VCaP (cell line): Measurements from ENCODE around the gene TP53INP2.
"Not testable (repeated sequence)": the region's sequence is repeated elsewhere in the genome, so short reads cannot be mapped to it uniquely, and the experiment has no call there.

Source experiments
- H3K27ac ChIP-seq: fragments of 450-650 bp; 2 replicates; pipeline ENCODE4 v1.5.1; 2017
- TF ChIP-seq, protein P1 (sequence below): fragments of 450-650 bp; conservative IDR thresholded peaks from 2 replicates; pipeline ENCODE4 v1.5.1; 2017; ENCODE audit warnings: mild to moderate bottlenecking, moderate library complexity

Gene TP53INP2

DNA sequence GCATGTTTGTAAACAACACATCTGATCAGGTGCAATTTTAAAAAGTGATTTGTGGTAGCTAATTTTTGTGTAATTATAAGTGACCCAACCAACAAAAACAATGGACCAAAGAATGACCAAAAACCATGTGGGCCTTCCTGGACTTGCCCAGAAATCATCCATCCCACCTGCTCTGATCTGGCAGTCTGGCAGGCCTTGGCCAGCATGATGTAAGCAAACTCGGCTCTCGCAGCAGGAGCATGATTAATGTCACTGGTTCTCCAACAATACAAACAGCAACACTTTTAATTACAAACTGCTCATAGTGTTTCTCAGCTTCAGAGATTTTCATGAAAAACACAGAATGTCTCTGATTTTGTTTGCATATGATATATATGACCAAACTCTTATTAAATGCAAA, 16.1 kb downstream of the TP53INP2 start:
- H3K27ac ChIP-seq = no peak overlapping the region
- TF ChIP-seq, protein P1, sequence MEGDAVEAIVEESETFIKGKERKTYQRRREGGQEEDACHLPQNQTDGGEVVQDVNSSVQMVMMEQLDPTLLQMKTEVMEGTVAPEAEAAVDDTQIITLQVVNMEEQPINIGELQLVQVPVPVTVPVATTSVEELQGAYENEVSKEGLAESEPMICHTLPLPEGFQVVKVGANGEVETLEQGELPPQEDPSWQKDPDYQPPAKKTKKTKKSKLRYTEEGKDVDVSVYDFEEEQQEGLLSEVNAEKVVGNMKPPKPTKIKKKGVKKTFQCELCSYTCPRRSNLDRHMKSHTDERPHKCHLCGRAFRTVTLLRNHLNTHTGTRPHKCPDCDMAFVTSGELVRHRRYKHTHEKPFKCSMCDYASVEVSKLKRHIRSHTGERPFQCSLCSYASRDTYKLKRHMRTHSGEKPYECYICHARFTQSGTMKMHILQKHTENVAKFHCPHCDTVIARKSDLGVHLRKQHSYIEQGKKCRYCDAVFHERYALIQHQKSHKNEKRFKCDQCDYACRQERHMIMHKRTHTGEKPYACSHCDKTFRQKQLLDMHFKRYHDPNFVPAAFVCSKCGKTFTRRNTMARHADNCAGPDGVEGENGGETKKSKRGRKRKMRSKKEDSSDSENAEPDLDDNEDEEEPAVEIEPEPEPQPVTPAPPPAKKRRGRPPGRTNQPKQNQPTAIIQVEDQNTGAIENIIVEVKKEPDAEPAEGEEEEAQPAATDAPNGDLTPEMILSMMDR = no peak

DNA sequence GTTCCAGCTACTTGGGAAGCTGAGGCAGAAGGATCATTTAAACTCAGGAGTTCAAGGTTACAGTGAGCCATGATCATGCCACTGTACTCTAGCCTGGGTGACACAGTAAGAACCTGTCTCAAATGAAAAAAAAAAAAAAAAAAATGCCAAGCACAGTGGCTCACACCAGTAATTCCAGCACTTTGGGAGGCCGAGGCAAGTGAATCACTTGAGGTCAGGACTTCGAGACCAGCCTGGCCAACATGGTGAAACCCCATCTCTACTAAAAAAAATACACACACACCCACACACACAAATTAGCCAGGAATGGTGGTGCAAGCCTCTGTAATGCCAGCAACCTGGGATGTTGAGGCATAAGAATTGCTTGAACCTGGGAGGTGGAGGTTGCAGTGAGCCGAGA, 18.4 kb downstream of the TP53INP2 start:
- H3K27ac ChIP-seq = not testable (repeated sequence)

DNA sequence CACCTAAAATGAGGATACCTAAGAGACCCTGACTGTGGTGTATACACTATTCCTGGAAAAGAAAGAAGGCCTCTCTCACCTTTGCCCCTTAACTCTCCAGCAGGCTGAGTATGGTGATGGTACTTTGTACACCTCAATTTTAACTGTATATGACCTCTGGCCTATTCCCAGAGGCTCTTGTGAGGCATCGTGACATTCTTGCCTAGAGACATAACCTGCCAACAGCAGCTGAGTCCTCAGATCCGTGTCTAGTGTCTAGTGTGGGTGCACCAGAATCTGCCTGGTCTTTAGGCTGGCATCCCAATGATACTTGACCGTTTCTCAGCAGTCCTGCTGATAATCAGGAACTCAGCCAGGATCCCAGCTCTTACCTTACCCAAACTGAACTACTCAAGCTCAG, 20.0 kb downstream of the TP53INP2 start:
- no peak overlapping the region for H3K27ac ChIP-seq
- TF ChIP-seq, protein P1 = no peak

DNA sequence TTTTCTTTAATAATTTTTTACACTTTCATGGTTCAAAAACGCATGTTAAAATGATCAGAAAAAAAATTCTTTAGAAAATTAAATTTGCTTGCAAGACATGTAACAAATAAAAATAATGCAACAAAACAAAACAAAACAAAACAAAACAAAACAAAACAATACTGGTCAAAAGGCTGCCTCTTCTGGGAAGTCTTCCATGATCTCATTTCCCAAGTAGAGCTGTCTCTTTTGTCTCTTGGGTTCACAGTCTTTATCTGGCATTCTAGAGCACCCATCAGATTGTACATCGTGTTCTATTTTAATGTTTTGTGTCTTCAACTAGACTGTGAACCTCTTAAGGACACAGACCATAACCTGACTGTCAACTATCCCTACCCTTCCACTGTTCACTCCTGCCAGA, 25.3 kb downstream of the TP53INP2 start:
- H3K27ac ChIP-seq = no peak overlapping the region
- TF ChIP-seq, protein P1 = no peak

DNA sequence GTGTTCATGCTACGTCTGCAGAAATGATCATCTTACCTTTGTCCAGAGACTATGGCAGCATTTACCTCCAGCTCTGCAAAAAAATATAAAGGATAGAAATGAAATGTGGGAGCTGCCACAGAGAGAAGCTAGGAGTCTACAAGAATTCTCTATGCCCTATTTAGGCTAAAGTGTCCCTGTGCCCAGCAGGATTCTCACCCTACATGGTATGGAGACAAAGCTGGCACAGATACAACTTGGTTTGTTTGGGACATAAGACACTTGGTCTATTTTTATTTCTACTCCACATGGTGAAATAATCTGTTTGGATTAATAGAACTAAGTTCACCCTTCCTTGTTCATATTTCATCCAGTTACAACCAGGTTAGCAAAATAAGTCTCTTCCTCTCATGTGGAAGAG, 28.4 kb downstream of the TP53INP2 start:
- no peak overlapping the region for H3K27ac ChIP-seq
- TF ChIP-seq, protein P1 = no peak

DNA sequence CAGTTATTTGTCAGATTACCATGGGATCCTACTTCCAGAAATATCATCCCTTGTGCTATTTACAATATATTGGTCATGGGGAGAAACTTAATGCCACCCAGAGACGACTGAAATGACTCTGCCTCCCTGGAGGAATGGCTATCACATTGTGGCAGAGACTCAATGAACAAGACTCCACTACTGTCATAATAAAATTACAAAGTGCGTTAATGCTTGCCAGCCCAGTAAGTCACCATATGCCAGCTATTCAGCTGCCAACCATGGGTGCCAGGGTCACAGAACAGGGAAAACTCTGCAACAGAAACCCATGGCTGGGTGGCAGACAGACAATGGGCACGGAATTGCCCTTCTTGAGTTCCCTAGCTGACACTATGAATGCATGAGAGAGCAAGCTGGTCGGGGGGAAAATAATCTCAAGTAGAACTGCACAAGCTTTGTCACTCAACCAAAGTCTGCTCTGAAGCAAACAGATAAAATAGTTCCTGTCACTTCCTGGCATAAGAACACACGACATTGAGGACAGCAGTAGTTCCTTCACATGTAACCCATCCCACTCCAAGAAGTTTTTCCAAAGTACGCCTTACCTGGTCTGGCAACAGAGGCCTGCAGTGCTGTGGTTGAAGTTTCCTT, 32.1 kb downstream of the TP53INP2 start:
- TF ChIP-seq, protein P1 = no peak
- H3K27ac ChIP-seq = no peak overlapping the region

DNA sequence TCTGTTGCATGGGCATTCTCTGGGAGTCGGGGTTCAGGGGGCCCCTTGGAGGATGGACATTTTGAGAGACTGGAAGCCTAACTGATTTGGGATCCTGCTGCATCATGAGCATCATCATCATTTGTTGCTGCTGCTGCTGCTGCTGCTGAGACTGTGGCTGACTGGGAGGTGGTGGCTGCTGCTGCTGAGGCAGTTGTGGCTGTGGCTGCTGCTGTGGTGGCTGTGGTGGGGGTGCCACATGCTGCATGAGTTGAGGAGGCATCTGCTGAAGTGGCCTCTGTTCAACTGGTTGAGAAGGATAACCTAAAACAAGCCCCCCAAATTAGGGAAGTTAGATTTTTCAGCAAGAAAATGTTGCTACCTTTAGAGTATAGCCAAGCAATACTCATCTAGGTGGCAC, 38.9 kb downstream of the TP53INP2 start:
- TF ChIP-seq, protein P1 = no peak
- no peak overlapping the region for H3K27ac ChIP-seq

DNA sequence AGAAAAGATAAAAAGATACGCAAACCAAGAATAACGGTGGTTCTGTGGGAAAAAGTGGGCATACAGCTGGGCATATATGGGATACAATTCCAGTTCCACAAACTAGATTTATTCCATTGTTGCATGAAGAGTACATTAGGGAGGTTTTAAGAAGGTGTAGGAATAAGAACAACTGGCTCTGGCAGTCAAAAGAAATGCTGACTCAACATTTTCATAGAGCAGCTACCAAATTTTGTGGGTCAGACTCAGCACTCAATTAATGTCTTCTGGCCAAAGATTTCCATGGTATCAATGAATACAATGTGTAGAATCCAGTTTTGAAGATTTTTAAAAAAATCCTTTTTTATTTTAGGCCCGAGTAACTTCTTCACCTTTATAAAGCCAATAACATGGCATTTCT, 40.2 kb downstream of the TP53INP2 start:
- TF ChIP-seq, protein P1 = no peak
- H3K27ac ChIP-seq = no peak overlapping the region
